OCI-LY7 (cell line): ENCODE data around the gene CCDC192.

Experiments
- EZH2phosphoT487 ChIP-seq: fragments of 200-600 bp; sonication (generic); IDR thresholded peaks from 2 replicates; pipeline ENCODE4 v1.6.1; 2018; ENCODE audit warnings: low read depth, borderline replicate concordance, mild to moderate bottlenecking, mixed run types, antibody characterized with exemption, low read length, moderate library complexity, mixed read lengths
- TF ChIP-seq, protein P1 (sequence below): fragments of 200-600 bp; sonication (generic); conservative IDR thresholded peaks from 2 replicates; pipeline ENCODE4 v1.5.1; 2014; ENCODE audit warnings: mild to moderate bottlenecking, antibody characterized with exemption, low read length, moderate library complexity, mixed read lengths

DNA sequence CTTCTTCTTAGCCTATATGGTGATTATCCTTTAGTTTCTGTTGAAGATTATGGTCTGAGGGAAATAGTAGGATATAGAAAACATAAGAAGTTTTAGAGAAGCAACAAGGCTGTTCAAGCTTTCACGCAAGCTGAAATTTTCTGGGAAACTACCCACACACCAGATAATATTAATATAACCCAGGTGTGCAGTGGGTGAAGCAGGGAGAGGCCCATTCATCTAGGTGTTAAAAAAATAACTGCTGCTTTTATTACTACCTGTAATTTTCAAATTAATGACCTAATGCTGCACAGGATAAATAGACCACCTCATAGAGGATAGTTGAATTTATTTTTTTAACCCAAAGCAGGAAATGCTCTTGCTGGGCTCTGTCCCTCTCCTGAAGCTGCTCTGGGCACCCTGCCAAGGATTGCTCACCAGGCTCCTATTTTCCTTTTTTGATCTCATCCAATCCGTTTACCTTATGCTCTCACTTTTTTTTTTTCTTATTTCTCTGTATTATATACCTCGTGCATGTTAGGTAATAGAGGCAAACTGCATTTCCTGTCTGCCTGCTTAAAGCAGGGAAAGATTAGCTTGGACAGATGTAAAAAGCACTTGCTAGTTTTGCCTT is 256.1 kb downstream of the CCDC192 start:
- no peak for TF ChIP-seq EZH2phosphoT487
- TF ChIP-seq, protein P1, sequence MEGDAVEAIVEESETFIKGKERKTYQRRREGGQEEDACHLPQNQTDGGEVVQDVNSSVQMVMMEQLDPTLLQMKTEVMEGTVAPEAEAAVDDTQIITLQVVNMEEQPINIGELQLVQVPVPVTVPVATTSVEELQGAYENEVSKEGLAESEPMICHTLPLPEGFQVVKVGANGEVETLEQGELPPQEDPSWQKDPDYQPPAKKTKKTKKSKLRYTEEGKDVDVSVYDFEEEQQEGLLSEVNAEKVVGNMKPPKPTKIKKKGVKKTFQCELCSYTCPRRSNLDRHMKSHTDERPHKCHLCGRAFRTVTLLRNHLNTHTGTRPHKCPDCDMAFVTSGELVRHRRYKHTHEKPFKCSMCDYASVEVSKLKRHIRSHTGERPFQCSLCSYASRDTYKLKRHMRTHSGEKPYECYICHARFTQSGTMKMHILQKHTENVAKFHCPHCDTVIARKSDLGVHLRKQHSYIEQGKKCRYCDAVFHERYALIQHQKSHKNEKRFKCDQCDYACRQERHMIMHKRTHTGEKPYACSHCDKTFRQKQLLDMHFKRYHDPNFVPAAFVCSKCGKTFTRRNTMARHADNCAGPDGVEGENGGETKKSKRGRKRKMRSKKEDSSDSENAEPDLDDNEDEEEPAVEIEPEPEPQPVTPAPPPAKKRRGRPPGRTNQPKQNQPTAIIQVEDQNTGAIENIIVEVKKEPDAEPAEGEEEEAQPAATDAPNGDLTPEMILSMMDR: no peak
